IPS-20b (cell line): ENCODE data around the gene FZR1.
"Not testable (repeated sequence)": the region's sequence is repeated elsewhere in the genome, so short reads cannot be mapped to it uniquely, and the experiment has no call there.

Experiments
- H3K27ac ChIP-seq: one replicate; pipeline ENCODE4 v1.5.1; 2013; ENCODE audit warnings: low read length
- H3K27me3 ChIP-seq: 2 replicates; pipeline ENCODE4 v1.6.1; 2013; ENCODE audit warnings: mild to moderate bottlenecking, low read length, inconsistent platforms; ENCODE audit not compliant: insufficient read depth
- H3K36me3 ChIP-seq: 2 replicates; pipeline ENCODE4 v1.6.1; 2013; ENCODE audit warnings: low read depth, mild to moderate bottlenecking, inconsistent platforms, low read length, moderate library complexity; ENCODE audit not compliant: insufficient read depth
- H3K4me1 ChIP-seq: 2 replicates; pipeline ENCODE4 v1.6.1; 2013; ENCODE audit warnings: mild to moderate bottlenecking, control low read depth, inconsistent platforms, low read length, moderate library complexity; ENCODE audit not compliant: insufficient read depth
- H3K4me3 ChIP-seq: 2 replicates; pipeline ENCODE4 v1.5.1; 2013; ENCODE audit warnings: mild to moderate bottlenecking, low read length, inconsistent platforms
- H3K9ac ChIP-seq: 2 replicates; pipeline ENCODE4 v1.6.1; 2013; ENCODE audit warnings: low read depth, mild to moderate bottlenecking, inconsistent platforms, low read length, moderate library complexity
- H3K9me3 ChIP-seq: 2 replicates; pipeline ENCODE4 v1.6.1; 2013; ENCODE audit warnings: mild to moderate bottlenecking, low read depth, low read length, inconsistent platforms; ENCODE audit not compliant: insufficient read depth

The FZR1 gene

DNA sequence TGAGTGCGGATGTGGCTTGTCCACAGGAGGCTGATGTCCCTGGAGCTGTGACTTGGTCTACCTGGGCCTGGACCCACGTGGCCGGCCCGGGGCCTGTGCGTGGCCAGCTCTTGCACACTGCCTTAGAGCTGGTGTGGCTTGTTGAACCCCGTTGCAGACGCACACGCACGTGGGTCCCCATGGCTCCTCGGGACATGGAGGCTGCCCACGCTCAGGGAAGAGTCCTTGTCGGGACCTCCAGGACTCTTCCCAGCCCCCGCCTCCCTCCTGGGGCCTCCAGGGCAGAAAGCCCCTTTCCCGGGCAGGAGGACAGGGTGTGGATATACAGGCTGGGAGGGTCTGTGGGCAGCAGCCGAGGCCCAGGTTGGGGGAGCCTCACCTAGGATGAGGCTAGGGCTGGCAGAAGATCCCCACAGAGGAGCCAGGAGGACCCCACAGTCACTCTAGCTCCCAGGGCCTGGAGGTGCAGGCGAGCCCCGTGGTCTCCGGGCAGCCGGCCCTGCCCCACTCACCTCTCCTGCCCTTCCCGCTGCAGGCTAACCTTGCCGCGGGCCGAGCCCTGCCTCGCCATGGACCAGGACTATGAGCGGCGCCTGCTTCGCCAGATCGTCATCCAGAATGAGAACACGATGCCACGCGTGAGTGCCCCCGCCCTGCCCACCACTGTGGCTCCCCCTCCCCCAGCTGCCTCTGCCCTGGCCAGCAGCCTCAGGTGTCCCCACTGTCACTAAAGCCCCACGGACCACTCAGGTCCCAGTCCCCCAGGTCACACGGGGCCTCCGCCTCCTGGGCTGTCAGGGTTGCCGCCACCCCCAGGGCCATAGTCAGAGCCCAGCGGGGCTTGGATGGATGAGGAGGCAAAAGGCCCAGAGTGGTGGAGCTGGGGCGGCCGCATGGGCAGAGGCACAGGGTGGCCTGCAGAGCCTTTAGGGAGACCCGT is 16.6 kb downstream of the FZR1 start:
- Histone ChIP-seq H3K4me1 (peaks cover 10% of the 10 kb centered on the region), H3K27me3 (no peaks in the 10 kb centered on the region), H3K27ac (no peak overlapping the region), H3K4me3 (no peak overlapping the region), H3K9me3 (no peaks in the 10 kb centered on the region), H3K36me3 (peaks cover 14% of the 10 kb centered on the region; the same call in 1 of the 2 replicates), H3K9ac (no peak overlapping the region)

DNA sequence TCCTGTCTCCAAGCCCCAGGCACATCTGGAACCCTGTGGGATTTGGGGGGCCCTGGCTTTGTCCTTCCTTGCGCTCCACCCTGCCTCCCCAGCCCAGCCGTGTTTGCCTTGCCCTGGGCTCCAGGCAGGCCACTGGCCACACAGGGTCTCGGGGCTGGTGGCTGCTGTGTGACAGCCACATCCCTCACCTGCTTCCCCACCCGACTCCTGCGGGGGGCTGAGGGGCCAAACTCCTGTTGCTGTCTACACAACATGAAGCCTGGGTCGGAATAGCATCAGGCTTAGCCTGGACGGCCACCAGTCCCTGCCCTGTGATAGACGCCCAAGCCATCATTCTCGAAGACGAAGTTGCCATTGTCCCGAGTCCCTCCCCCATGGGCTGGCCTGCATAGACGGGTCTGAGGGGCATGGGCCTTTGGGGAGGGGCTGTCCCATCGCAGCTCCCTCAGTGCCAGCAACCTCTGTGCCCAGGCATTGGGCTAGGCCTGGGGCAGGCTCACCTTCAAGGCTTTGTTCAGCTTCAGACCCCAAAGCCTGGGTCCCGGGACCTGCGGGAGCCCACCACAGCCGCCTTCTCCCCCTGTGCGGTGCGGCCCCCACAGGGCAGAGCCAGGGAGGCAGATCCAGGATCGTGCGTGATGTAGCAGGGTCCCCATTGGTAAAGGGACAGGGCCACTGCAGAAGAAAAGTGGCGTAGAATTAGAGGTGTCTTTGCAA is 17.4 kb downstream of the FZR1 start:
- Histone ChIP-seq H3K9ac (no peak overlapping the region), H3K9me3 (no peaks in the 10 kb centered on the region), H3K4me3 (no peak overlapping the region), H3K36me3 (peaks cover 14% of the 10 kb centered on the region; the same call in 1 of the 2 replicates), H3K27ac (no peak overlapping the region), H3K27me3 (no peaks in the 10 kb centered on the region), H3K4me1 (peaks cover 6% of the 10 kb centered on the region)

DNA sequence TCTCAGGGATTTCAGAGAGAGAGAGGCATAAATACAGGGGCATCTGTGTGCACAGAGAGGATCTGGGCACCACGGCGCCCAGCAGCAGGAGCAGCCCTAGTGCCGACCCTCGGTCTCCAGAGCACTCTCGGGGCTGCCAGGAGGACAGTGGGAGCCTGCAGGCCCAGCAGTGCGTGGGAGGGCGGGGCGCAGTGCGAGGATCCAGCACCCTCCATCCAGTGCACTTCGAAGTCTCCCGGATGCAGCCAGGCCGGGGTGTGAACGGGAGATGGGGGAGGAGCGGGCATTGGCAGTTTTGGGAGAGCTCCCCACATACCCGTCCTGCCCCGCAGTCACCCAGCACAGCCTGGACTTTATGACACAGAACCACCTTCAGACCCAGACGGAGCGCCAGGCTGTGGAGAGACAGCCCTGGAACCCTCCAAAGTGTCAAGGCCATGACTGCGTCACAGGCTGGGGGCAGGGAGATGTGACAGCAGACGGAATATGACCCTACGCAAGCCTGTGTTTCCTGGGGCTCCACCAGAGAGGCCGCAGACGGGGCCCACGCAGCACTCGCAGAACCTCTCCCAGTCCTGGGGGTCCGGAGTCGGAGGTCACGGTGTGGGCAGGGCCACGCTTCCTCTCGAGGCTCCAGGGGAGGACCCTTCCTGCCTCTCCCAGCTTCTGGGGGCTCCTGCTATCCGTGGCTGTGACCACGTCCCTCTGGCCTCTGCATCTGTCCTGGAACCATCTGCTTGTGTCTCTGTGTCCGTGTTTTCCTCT is 18.1 kb downstream of the FZR1 start:
- no peaks in the 10 kb centered on the region for H3K4me1 ChIP-seq
- H3K36me3 ChIP-seq = peaks cover 14% of the 10 kb centered on the region; the same call in 1 of the 2 replicates
- H3K27me3 ChIP-seq = no peaks in the 10 kb centered on the region

DNA sequence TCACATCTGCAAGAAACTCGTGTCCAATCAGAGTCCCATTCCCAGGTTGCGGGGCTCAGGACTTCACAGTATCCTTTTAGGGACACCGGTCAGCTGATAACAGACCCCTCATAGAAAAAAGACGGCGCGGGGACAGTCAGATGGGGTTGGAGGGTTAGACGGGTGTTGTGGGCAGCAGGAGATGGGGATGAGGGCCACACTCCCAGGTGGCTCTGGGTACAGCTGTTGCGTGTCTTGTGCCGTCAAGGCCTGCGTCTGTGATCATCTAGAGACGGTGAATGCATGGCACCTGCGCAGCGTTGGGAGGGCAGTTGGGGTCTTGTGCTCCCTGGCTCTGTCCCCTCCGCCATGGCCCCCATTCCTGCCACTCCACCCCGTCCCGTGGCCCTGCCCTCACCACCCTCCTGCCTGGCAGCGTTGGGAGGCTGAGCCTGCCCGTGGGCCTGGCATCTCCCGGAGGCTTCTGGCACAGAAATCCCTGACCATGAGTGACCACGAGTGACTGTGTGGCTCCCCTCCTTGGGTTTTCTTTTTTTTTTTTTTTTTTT is 18.9 kb downstream of the FZR1 start:
- H3K9me3 ChIP-seq = no peaks in the 10 kb centered on the region
- H3K4me3 ChIP-seq = no peak overlapping the region
- peaks cover 14% of the 10 kb centered on the region; the same call in 1 of the 2 replicates for H3K36me3 ChIP-seq
- no peak overlapping the region for H3K9ac ChIP-seq
- H3K4me1 ChIP-seq = no peaks in the 10 kb centered on the region
- no peaks in the 10 kb centered on the region for H3K27me3 ChIP-seq
- no peak overlapping the region for H3K27ac ChIP-seq

More for the DNA sequence above, 18.1 kb downstream of the FZR1 start:
- Histone ChIP-seq H3K27ac (no peak overlapping the region), H3K4me3 (no peak overlapping the region), H3K9ac (no peak overlapping the region), H3K9me3 (no peaks in the 10 kb centered on the region)

DNA sequence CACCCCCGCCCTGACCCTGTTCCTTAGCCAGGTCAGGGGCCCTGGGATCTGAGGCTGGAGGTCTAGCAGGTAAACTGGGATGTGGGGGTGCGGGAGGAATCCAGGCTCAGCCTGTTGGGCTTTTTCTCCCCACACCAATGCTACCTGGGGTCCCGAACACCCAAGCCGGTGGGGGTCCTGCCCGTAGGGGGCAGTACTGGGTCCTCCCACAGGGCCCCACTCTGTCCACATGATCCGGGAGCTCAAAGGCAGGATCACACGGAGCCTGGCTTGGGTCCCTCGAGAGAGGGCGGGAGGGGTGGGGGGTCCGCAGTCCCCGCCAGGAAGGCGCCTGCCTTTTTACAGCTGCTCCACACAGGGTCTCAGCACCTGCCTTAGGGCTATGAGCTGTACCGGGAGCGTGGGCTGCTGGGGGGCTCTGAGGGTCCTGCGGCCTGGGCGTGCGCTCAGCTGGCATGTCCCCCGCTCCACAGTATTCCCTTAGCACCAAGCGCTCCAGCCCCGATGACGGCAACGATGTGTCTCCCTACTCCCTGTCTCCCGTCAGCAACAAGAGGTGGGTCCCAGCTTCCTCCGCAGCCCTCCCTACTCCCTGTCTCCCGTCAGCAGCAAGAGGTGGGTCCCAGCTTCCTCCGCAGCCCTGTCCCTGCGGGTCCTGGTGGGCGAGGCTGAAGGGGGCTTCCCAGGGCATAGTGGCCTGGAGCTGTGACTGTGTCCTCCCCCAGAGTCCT is 20.6 kb downstream of the FZR1 start:
- peaks cover 23% of the 10 kb centered on the region for H3K36me3 ChIP-seq
- no peaks in the 10 kb centered on the region for H3K27me3 ChIP-seq
- no peak overlapping the region for H3K4me3 ChIP-seq
- no peak overlapping the region for H3K27ac ChIP-seq
- no peaks in the 10 kb centered on the region for H3K4me1 ChIP-seq
- no peak overlapping the region for H3K9ac ChIP-seq
- H3K9me3 ChIP-seq = no peaks in the 10 kb centered on the region

DNA sequence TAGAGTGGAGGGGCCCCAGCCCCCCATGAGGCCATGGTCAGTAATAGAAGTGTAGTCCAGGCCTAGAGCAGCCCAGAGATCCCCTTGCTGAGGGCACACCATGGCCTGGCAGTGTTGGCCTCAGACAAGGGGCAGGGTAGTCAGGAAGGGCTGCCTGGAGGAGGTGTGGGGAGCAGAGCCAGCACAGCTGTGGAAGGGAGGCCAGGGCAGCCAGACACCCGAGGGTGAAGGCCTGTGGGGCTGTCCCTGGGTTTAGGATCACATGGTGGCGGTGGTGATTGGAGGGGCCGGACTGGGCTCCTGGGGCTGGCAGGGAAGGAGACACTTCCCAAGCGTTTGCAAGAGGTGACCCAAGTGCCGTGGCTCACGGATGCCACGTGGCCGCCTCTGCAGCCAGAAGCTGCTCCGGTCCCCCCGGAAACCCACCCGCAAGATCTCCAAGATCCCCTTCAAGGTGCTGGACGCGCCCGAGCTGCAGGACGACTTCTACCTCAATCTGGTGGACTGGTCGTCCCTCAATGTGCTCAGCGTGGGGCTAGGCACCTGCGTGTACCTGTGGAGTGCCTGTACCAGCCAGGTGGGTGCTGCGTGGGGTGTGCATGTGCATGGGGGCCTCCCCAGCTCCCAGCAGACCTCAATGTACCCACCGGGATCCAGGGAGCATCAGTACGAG is 21.3 kb downstream of the FZR1 start:
- no peak overlapping the region for H3K27ac ChIP-seq
- no peaks in the 10 kb centered on the region for H3K4me1 ChIP-seq
- no peak overlapping the region for H3K9ac ChIP-seq
- H3K36me3 ChIP-seq = peaks cover 28% of the 10 kb centered on the region
- H3K27me3 ChIP-seq = no peaks in the 10 kb centered on the region
- H3K4me3 ChIP-seq = no peak overlapping the region
- H3K9me3 ChIP-seq = no peaks in the 10 kb centered on the region

DNA sequence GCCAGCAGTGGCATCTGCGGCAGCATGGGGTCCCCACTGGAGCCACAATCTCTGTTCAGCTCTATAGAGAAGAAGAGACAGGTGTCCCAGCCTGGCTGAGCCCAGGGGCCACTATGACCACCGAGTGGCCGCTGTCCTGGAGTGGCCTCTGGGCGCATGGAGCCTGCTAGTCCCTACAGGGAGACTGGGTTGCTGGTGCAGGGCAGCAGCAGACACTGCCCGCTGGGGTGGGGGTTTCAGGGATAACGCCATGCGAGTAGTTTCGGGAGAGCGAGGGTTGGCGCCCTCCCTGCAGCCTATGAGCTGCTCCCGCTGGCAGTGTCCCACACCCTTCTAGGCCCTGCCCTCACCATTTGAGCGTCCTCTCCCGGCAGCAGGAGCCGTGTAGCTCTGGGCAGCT is 22.0 kb downstream of the FZR1 start:
- Histone ChIP-seq H3K36me3 (peaks cover 34% of the 10 kb centered on the region), H3K9me3 (no peaks in the 10 kb centered on the region), H3K27me3 (no peaks in the 10 kb centered on the region), H3K27ac (no peak overlapping the region), H3K4me3 (no peak overlapping the region), H3K4me1 (no peaks in the 10 kb centered on the region), H3K9ac (no peak overlapping the region)

DNA sequence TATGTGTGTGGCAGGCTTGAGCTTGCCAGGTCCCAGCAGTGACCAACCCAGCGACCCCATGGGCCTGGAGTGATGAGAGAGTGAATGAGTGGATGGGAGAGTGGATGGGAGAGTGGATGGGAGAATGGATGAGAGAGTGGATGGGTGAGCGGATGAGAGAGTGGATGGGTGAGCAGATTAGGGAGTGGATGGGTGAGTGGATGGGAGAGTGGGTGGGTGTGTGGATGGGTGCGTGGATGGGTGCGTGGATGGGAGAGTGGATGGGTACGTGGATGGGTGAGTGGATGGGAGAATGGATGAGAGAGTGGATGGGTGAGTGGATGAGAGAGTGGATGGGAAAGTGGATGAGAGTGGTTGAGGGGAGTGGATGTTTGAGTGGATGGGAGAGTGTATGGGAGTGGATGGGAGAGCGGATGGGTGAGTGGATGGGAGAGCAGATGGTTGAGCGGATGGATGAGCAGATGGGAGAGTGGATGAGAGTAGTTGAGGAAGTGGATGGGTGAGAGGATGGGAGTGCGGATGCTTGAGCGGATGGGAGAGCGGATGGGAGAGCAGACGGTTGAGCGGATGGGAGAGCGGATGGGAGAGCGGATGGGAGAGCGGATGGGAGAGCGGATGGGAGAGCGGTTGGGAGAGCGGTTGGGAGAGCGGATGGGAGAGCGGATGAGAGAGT is 22.6 kb downstream of the FZR1 start:
- no peak overlapping the region for H3K27ac ChIP-seq
- H3K9me3 ChIP-seq = no peaks in the 10 kb centered on the region
- H3K36me3 ChIP-seq = peaks cover 40% of the 10 kb centered on the region
- H3K9ac ChIP-seq = no peak overlapping the region
- no peaks in the 10 kb centered on the region for H3K27me3 ChIP-seq
- H3K4me1 ChIP-seq = no peaks in the 10 kb centered on the region
- no peak overlapping the region for H3K4me3 ChIP-seq

DNA sequence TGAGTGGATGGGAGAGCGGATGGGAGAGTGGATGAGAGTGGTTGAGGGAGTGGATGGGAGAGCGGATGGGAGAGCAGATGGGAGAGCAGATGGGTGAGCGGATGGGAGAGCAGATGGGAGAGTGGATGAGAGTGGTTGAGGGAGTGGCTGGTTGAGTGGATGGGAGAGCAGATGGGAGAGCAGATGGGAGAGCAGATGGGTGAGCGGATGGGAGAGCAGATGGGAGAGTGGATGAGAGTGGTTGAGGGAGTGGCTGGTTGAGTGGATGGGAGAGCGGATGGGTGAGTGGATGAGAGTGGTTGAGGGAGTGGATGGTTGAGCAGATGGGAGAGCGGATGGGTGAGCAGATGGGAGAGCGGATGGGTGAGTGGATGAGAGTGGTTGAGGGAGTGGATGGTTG is 23.2 kb downstream of the FZR1 start:
- H3K27ac ChIP-seq, H3K4me1 ChIP-seq, H3K27me3 ChIP-seq, H3K9ac ChIP-seq, H3K4me3 ChIP-seq, H3K9me3 ChIP-seq: not testable (repeated sequence)
- H3K36me3 ChIP-seq = peaks cover 40% of the 10 kb centered on the region

DNA sequence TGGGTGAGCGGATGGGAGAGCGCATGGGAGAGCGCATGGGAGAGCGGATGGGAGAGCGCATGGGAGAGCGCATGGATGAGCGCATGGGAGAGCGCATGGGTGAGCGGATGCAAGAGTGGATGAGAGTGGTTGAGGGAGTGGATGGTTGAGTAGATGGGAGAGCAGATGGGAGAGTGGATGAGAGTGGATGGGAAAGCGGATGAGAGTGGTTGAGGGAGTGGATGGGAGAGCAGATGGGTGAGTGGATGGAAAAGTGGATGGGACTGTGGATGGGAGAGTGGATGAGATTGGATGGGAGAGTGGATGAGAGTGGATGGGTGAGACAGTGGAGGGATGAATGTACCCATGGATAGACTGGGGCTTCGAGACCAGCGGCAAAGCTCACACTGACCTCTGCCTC is 24.3 kb downstream of the FZR1 start:
- H3K4me3 ChIP-seq = no peak overlapping the region
- no peak overlapping the region for H3K9ac ChIP-seq
- peaks cover 46% of the 10 kb centered on the region for H3K36me3 ChIP-seq
- no peak overlapping the region for H3K27ac ChIP-seq
- no peaks in the 10 kb centered on the region for H3K27me3 ChIP-seq
- H3K4me1 ChIP-seq = no peaks in the 10 kb centered on the region
- no peaks in the 10 kb centered on the region for H3K9me3 ChIP-seq
